HG03565 (cell line): ENCODE measurements around the gene JAZF1.

Experiments used
- ATAC-seq: cut with Tn5 transposase; IDR thresholded peaks from one replicate; pipeline ENCODE4 v1.9.1; 2021; ENCODE audit warnings: mild to moderate bottlenecking, moderate library complexity; ENCODE audit not compliant: unreplicated experiment

JAZF1 gene

GRCh38 chr7:27950123-27950522 lies 230.5 kb downstream of the JAZF1 start:
- no peak for ATAC-seq

- ATAC-seq, result no peak
Measured at GRCh38 chr7:27948861-27949260, 231.7 kb downstream of the JAZF1 start.

GRCh38 chr7:27947586-27948278 lies 232.9 kb downstream of the JAZF1 start:
- ATAC-seq, result no peak

GRCh38 chr7:27946351-27946750 lies 234.2 kb downstream of the JAZF1 start:
- no peak for ATAC-seq

GRCh38 chr7:27945058-27945795 lies 235.4 kb downstream of the JAZF1 start:
- ATAC-seq, result no peak

- no peak for ATAC-seq
Measured at GRCh38 chr7:27944643-27945042, 236.0 kb downstream of the JAZF1 start.

GRCh38 chr7:27943241-27943640 lies 237.4 kb downstream of the JAZF1 start:
- no peak for ATAC-seq

GRCh38 chr7:27942711-27943110 lies 237.9 kb downstream of the JAZF1 start:
- no peak for ATAC-seq

GRCh38 chr7:27941522-27941921 lies 239.1 kb downstream of the JAZF1 start:
- ATAC-seq, result no peak

- ATAC-seq, result no peak
Measured at GRCh38 chr7:27940341-27940740, 240.3 kb downstream of the JAZF1 start.

- no peak for ATAC-seq
Measured at GRCh38 chr7:27939893-27940292, 240.7 kb downstream of the JAZF1 start.

GRCh38 chr7:27936768-27937102 lies 243.9 kb downstream of the JAZF1 start:
- ATAC-seq, result no peak

GRCh38 chr7:27936047-27936767 lies 244.4 kb downstream of the JAZF1 start:
- no peak for ATAC-seq

- ATAC-seq, result no peak
Measured at GRCh38 chr7:27933671-27934565, 246.7 kb downstream of the JAZF1 start.

- no peak for ATAC-seq
Measured at GRCh38 chr7:27930910-27931476, 249.6 kb downstream of the JAZF1 start.

- ATAC-seq, result no peak
Measured at GRCh38 chr7:27929127-27929526, 251.5 kb downstream of the JAZF1 start.

- no peak for ATAC-seq
Measured at GRCh38 chr7:27928001-27928400, 252.6 kb downstream of the JAZF1 start.

GRCh38 chr7:27925573-27926201 lies 254.9 kb downstream of the JAZF1 start:
- ATAC-seq, result no peak

GRCh38 chr7:27923642-27923980 lies 257.0 kb downstream of the JAZF1 start:
- ATAC-seq, result no peak

- ATAC-seq, result no peak
Measured at GRCh38 chr7:27922907-27923641, 257.5 kb downstream of the JAZF1 start.
